ENCODE results near the gene CNTNAP2. TPM values are rescaled to one million over a fixed set of nuclear protein-coding genes. Genes with fewer than 3 reads are reported as not detected.

Gene CNTNAP2
- total RNA-seq, 4 donors from 2014 or later = 0.42 to 0.71 TPM; not detected in 2

- H3K4me3 ChIP-seq (ENCODE audit: low read depth, poor library complexity, severe bottlenecking) = no peak overlapping the region
- 42 to 50% methylated on average over 7 of the region's 7 CpGs for whole genome bisulfite sequencing, 2 donors
- intact Hi-C loops (cut with DNase I; ENCODE audit: low total_unique reads) = no loop called here
- no peak for DNase-seq (ENCODE audit: low spot score in 2 of 2)
- no peak for TF ChIP-seq POLR2A (IDR thresholded peaks at IDR 0.05)
- TF ChIP-seq CTCF (IDR thresholded peaks at IDR 0.05) = no peak
Observed at GRCh38 chr7:146791344-146792285, 675.0 kb downstream of the CNTNAP2 start.

GRCh38 chr7:146804620-146805019 lies 688.0 kb downstream of the CNTNAP2 start:
- WGBS, 2 donors = 90 to 93% methylated on average over 1 of the region's 1 CpG
- TF ChIP-seq CTCF (IDR thresholded peaks at IDR 0.05) (no peak), POLR2A (IDR thresholded peaks at IDR 0.05) (no peak)
- DNase-seq (ENCODE audit: low spot score in 2 of 2) = no peak
- intact Hi-C loops (cut with DNase I; ENCODE audit: low total_unique reads) = no loop called here
- H3K4me3 ChIP-seq (ENCODE audit: low read depth, poor library complexity, severe bottlenecking) = no peak overlapping the region

GRCh38 chr7:146805082-146805481 lies 688.5 kb downstream of the CNTNAP2 start:
- no peak for DNase-seq (ENCODE audit: low spot score in 2 of 2)
- H3K4me3 ChIP-seq (ENCODE audit: low read depth, poor library complexity, severe bottlenecking) = no peak overlapping the region
- WGBS, 2 donors = 71 to 78% methylated on average over 1 of the region's 1 CpG
- intact Hi-C loops (cut with DNase I; ENCODE audit: low total_unique reads) = no loop called here
- no peak for TF ChIP-seq POLR2A (IDR thresholded peaks at IDR 0.05)
- TF ChIP-seq CTCF (IDR thresholded peaks at IDR 0.05) = no peak

- no peak for DNase-seq (ENCODE audit: low spot score in 2 of 2)
- H3K4me3 ChIP-seq (ENCODE audit: low read depth, poor library complexity, severe bottlenecking) = no peak overlapping the region
- intact Hi-C loops (cut with DNase I; ENCODE audit: low total_unique reads) = no loop called here
- TF ChIP-seq CTCF (IDR thresholded peaks at IDR 0.05) (no peak), POLR2A (IDR thresholded peaks at IDR 0.05) (no peak)
- WGBS, 2 donors = 48 to 50% methylated on average over 2 of the region's 2 CpGs
Observed at GRCh38 chr7:146826329-146826728, 709.7 kb downstream of the CNTNAP2 start.

GRCh38 chr7:146830686-146831085 lies 714.1 kb downstream of the CNTNAP2 start:
- WGBS, 2 donors = 76 to 80% methylated on average over 3 of the region's 3 CpGs
- intact Hi-C loops (cut with DNase I; ENCODE audit: low total_unique reads) = no loop called here
- no peak for DNase-seq (ENCODE audit: low spot score in 2 of 2)
- TF ChIP-seq CTCF (IDR thresholded peaks at IDR 0.05) (no peak), POLR2A (IDR thresholded peaks at IDR 0.05) (no peak)
- no peak overlapping the region for H3K4me3 ChIP-seq (ENCODE audit: low read depth, poor library complexity, severe bottlenecking)

Data from lower leg skin (tissue), 4 donors.